T-helper 17 cell (primary cell): ENCODE measurements around the gene PMEPA1. TPM values are rescaled to one million over a fixed set of nuclear protein-coding genes. Genes with fewer than 3 reads are reported as not detected.

ENCODE experiments used
- ATAC-seq: fragments of 150-1000 bp; cut with Tn5 transposase; 2 replicates; pipeline ENCODE4 v1.10.0; 2021; ENCODE audit warnings: mild to moderate bottlenecking, moderate library complexity
- DNase-seq, 3 donors: peaks; one replicate each; pipeline versions ENCODE4 v3.0.0 to v3.0.0-alpha.2; 2020 to 2021
- H3K9me3 ChIP-seq: one replicate; pipeline ENCODE4 v1.7.0; 2013; ENCODE audit warnings: low read length, mild to moderate bottlenecking; ENCODE audit not compliant: control insufficient read depth, poor library complexity, severe bottlenecking
- H3K27ac Mint-ChIP-seq: one replicate; pipeline ENCODE4 v1.8.0; 2022; ENCODE audit warnings: mild to moderate bottlenecking, moderate library complexity, mixed read lengths
- H3K27me3 Mint-ChIP-seq: one replicate; pipeline ENCODE4 v1.8.0; 2022; ENCODE audit warnings: mixed read lengths
- H3K36me3 Mint-ChIP-seq: one replicate; pipeline ENCODE4 v1.8.0; 2022; ENCODE audit warnings: low read depth, mixed read lengths
- H3K4me1 Mint-ChIP-seq: one replicate; pipeline ENCODE4 v1.8.0; 2022; ENCODE audit warnings: mild to moderate bottlenecking, mixed read lengths
- H3K4me3 Mint-ChIP-seq: one replicate; pipeline ENCODE4 v1.8.0; 2022; ENCODE audit warnings: mild to moderate bottlenecking, moderate library complexity, mixed read lengths
- total RNA-seq, 4 donors: library from RNA in 2 of 4; stranded (reverse) in 2 of 4; gene quantifications; one replicate each; pipeline ENCODE4 v1.2.3 and lab custom pipeline; 2022 to 2026

The PMEPA1 gene
- total RNA-seq, 2 donors from 2014 or later = 4.5 to 5.8 TPM

GRCh38 chr20:57727863-57728262, 18.0 kb upstream of the PMEPA1 start:
- H3K4me1 Mint-ChIP-seq = no peaks in the 10 kb centered on the region
- ATAC-seq (no peak), DNase-seq (no peak)
- no peaks in the 10 kb centered on the region for H3K9me3 ChIP-seq
- no peak overlapping the region for H3K27ac Mint-ChIP-seq
- H3K27me3 Mint-ChIP-seq = peaks cover 51% of the 10 kb centered on the region
- H3K4me3 Mint-ChIP-seq = no peak overlapping the region
- H3K36me3 Mint-ChIP-seq = peaks cover 5% of the 10 kb centered on the region

- ATAC-seq (no peak), DNase-seq (no peak)
- no peak overlapping the region for H3K27ac Mint-ChIP-seq
- no peaks in the 10 kb centered on the region for H3K9me3 ChIP-seq
- H3K36me3 Mint-ChIP-seq = peaks cover 5% of the 10 kb centered on the region
- H3K4me3 Mint-ChIP-seq = no peak overlapping the region
- no peaks in the 10 kb centered on the region for H3K4me1 Mint-ChIP-seq
- H3K27me3 Mint-ChIP-seq = peaks cover 62% of the 10 kb centered on the region
Observed at GRCh38 chr20:57725636-57726035, 15.8 kb upstream of the PMEPA1 start.

GRCh38 chr20:57724610-57725405, 15.0 kb upstream of the PMEPA1 start:
- Mint-ChIP-seq H3K27me3 (peaks cover 65% of the 10 kb centered on the region), H3K4me3 (no peak overlapping the region), H3K36me3 (peaks cover 5% of the 10 kb centered on the region), H3K27ac (no peak overlapping the region), H3K4me1 (peaks cover 2% of the 10 kb centered on the region)
- ATAC-seq = no peak
- no peaks in the 10 kb centered on the region for H3K9me3 ChIP-seq
- no peak for DNase-seq

- H3K27ac Mint-ChIP-seq = no peak overlapping the region
- H3K27me3 Mint-ChIP-seq = peaks cover 65% of the 10 kb centered on the region
- DNase-seq (no peak), ATAC-seq (no peak)
- H3K9me3 ChIP-seq = no peaks in the 10 kb centered on the region
- H3K4me1 Mint-ChIP-seq = peaks cover 2% of the 10 kb centered on the region
- no peak overlapping the region for H3K4me3 Mint-ChIP-seq
- peaks cover 5% of the 10 kb centered on the region for H3K36me3 Mint-ChIP-seq
Observed at GRCh38 chr20:57723816-57724215, 14.0 kb upstream of the PMEPA1 start.

GRCh38 chr20:57719951-57720350, 10.1 kb upstream of the PMEPA1 start:
- DNase-seq (no peak), ATAC-seq (no peak)
- peaks cover 8% of the 10 kb centered on the region for H3K4me1 Mint-ChIP-seq
- H3K36me3 Mint-ChIP-seq = peaks cover 3% of the 10 kb centered on the region
- no peak overlapping the region for H3K27ac Mint-ChIP-seq
- H3K9me3 ChIP-seq = no peaks in the 10 kb centered on the region
- no peak overlapping the region for H3K4me3 Mint-ChIP-seq
- peaks cover 46% of the 10 kb centered on the region for H3K27me3 Mint-ChIP-seq

GRCh38 chr20:57718490-57719009, 8.7 kb upstream of the PMEPA1 start:
- H3K4me1 Mint-ChIP-seq = peaks cover 8% of the 10 kb centered on the region
- ATAC-seq (peak; percentile 99), DNase-seq (peak; percentile 65 to 80 (median 67))
- peak overlapping the region; percentile 73 for H3K27ac Mint-ChIP-seq
- no peaks in the 10 kb centered on the region for H3K9me3 ChIP-seq
- H3K27me3 Mint-ChIP-seq = peaks cover 34% of the 10 kb centered on the region
- H3K36me3 Mint-ChIP-seq = peaks cover 3% of the 10 kb centered on the region
- peak overlapping the region; percentile 53 for H3K4me3 Mint-ChIP-seq

GRCh38 chr20:57717797-57718196, 8.0 kb upstream of the PMEPA1 start:
- no peak for ATAC-seq
- Mint-ChIP-seq H3K4me3 (no peak overlapping the region), H3K36me3 (no peaks in the 10 kb centered on the region)

GRCh38 chr20:57716901-57717300, 7.1 kb upstream of the PMEPA1 start:
- Mint-ChIP-seq H3K27ac (no peak overlapping the region), H3K4me3 (peak overlapping the region; percentile 59), H3K36me3 (no peaks in the 10 kb centered on the region), H3K27me3 (peaks cover 25% of the 10 kb centered on the region), H3K4me1 (peaks cover 8% of the 10 kb centered on the region)
- no peaks in the 10 kb centered on the region for H3K9me3 ChIP-seq
- DNase-seq = no peak
- ATAC-seq = no peak

More at GRCh38 chr20:57717797-57718196, 8.0 kb upstream of the PMEPA1 start:
- no peaks in the 10 kb centered on the region for H3K9me3 ChIP-seq
- H3K27ac Mint-ChIP-seq = no peak overlapping the region
- H3K27me3 Mint-ChIP-seq = peaks cover 33% of the 10 kb centered on the region
- DNase-seq = no peak
- peaks cover 8% of the 10 kb centered on the region for H3K4me1 Mint-ChIP-seq

- no peaks in the 10 kb centered on the region for H3K9me3 ChIP-seq
- ATAC-seq (no peak), DNase-seq (no peak)
- H3K27me3 Mint-ChIP-seq = peaks cover 22% of the 10 kb centered on the region
- peaks cover 8% of the 10 kb centered on the region for H3K4me1 Mint-ChIP-seq
- no peaks in the 10 kb centered on the region for H3K36me3 Mint-ChIP-seq
- H3K27ac Mint-ChIP-seq = no peak overlapping the region
- no peak overlapping the region for H3K4me3 Mint-ChIP-seq
Observed at GRCh38 chr20:57716202-57716601, 6.4 kb upstream of the PMEPA1 start.

GRCh38 chr20:57715268-57715904, 5.6 kb upstream of the PMEPA1 start:
- ATAC-seq = no peak
- no peaks in the 10 kb centered on the region for H3K9me3 ChIP-seq
- no peak overlapping the region for H3K4me3 Mint-ChIP-seq
- H3K4me1 Mint-ChIP-seq = peaks cover 13% of the 10 kb centered on the region
- H3K27ac Mint-ChIP-seq = no peak overlapping the region
- H3K36me3 Mint-ChIP-seq = no peaks in the 10 kb centered on the region
- DNase-seq = no peak
- peaks cover 14% of the 10 kb centered on the region for H3K27me3 Mint-ChIP-seq

GRCh38 chr20:57714409-57715267, 4.8 kb upstream of the PMEPA1 start:
- ATAC-seq (no peak), DNase-seq (no peak)
- no peaks in the 10 kb centered on the region for H3K9me3 ChIP-seq
- Mint-ChIP-seq H3K27me3 (peaks cover 13% of the 10 kb centered on the region), H3K36me3 (no peaks in the 10 kb centered on the region), H3K4me3 (no peak overlapping the region), H3K4me1 (peaks cover 14% of the 10 kb centered on the region), H3K27ac (no peak overlapping the region)

- H3K4me3 Mint-ChIP-seq = no peak overlapping the region
- H3K27ac Mint-ChIP-seq = no peak overlapping the region
- H3K36me3 Mint-ChIP-seq = no peaks in the 10 kb centered on the region
- H3K9me3 ChIP-seq = no peaks in the 10 kb centered on the region
- H3K4me1 Mint-ChIP-seq = peaks cover 14% of the 10 kb centered on the region
- DNase-seq = no peak
- ATAC-seq = no peak
- H3K27me3 Mint-ChIP-seq = peaks cover 13% of the 10 kb centered on the region
Observed at GRCh38 chr20:57713951-57714350, 4.1 kb upstream of the PMEPA1 start.

- ATAC-seq (no peak), DNase-seq (no peak)
- no peaks in the 10 kb centered on the region for H3K36me3 Mint-ChIP-seq
- peaks cover 16% of the 10 kb centered on the region for H3K4me1 Mint-ChIP-seq
- H3K27ac Mint-ChIP-seq = no peak overlapping the region
- H3K4me3 Mint-ChIP-seq = no peak overlapping the region
- H3K9me3 ChIP-seq = no peaks in the 10 kb centered on the region
- H3K27me3 Mint-ChIP-seq = peaks cover 13% of the 10 kb centered on the region
Observed at GRCh38 chr20:57713505-57713903, 3.7 kb upstream of the PMEPA1 start.
